HTR-8/SVneo (cell line): ENCODE measurements around the gene CCDC71.

ENCODE experiments used
- DNase-seq: peaks from one replicate; pipeline ENCODE4 v3.0.0; 2011; ENCODE audit warnings: low spot score, mixed read lengths; ENCODE audit not compliant: insufficient read length
- FAIRE-seq: peaks from 2 replicates; lab custom pipeline; 2011; peaks lifted over from hg19 to GRCh38; lab: Jason Lieb, UNC

The CCDC71 gene

DNA sequence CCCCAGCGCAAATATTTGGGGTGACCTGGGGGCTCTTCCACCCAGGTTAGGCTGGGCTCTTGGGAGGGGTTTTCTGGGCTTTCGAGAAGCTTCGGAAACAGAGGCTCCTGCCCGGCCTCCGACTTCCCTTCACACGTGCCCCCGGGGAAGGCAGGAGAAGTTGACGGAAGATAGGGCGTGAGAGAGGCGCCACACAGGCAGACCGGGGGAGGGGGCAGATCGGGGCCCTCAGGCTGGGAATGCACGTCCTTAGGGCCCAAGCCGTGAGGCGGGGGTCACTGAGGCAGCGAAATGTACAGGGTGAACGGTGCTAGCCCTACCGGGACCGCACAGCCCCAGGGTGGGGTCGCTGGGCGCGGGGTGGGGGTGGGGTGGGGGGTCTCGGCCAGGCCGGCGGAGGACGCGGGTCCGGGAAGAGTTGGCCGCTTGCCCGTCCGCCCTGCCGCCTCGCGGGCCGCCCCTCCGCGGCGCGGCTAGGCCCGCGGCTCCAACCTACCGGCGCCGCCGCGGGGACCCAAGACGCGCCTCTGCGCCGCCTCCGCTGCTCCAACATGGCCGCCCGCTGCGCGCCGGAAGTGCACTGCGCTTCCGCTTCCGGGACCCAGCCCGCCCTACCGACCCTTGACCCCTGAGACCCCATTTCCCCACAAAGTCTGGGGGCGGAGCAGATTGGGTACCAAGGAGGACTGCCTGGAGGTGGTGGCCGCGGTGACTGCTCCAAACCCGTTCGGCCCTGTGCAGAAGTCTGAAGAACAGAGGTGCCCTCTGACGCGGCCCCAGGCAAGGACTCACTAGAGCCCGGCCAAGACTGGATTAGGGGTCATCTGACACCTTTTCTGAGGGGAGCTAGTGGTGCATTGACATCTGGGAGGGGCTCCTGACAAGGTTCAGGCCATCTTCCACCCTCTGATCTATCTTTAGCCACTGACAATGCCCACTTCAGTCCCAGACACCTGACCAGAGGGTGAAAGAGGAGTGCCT lies at the start of gene CCDC71:
Gene CCDC71, minus strand, starts transcription at position 561 of the 981 bp plus-strand sequence. CDS start 2,123 bp downstream, outside the sequence.
- peak; percentile 80 for DNase-seq
- peak; percentile 93 for FAIRE-seq

DNA sequence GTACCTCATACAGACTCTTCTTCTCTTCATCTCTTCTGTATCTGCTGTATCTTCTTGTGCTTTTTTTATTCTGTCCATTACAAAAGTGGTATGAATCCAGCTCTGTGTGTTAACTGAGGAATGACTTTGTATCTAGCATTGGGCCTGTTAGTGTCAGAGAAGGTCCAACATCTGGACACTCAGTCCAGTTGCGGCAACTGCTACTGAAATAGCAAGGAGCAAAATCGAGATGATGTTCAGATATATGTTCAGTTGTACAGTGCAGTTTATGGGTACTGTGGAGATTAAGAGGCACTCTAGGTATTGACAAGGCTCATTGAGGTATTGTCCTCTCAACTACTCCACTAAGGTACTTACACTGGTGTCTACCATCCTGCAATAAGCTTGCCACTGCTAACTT lies 47.9 kb upstream of the CCDC71 start:
- DNase-seq (no peak), FAIRE-seq (no peak)

DNA sequence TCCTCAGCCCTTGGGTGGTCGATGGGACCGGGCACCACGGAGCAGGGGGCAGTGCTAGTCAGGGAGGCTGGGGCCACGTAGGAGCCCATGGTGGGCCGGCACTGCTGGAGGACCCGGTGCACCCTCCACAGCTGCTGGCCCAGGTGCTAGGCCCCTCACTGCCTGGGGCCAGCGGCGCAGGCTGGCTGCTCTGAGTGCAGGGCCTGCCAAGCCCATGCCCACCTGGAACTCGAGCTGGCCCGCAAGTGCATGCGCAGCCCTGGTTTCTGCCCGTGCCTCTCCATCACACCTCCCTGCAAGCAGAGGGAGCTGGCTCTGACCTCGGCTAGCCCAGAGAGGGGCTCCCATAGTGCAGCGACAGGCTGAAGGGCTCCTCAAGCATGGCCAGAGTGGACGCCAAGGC lies 47.4 kb upstream of the CCDC71 start:
- DNase-seq = no peak
- no peak for FAIRE-seq

DNA sequence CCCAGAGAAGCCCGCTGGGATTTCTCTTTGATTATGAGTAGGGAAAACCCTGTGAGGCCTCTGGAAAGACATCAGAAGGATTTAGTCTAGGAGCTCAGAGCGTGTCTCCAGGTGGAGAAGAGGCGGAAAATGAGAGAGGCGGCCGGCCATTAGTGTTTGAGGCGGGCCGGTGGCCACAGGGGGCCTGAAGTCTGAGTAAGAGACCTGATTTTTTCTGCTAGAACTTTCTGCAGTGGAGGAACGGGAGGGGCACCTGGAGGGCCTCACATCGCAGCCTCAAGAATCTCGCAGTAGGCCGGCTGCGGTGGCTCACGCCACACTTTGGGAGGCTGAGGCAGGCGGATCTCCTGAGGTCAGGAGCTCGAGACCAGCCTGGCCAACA lies 33.8 kb upstream of the CCDC71 start:
- FAIRE-seq (no peak), DNase-seq (no peak)

DNA sequence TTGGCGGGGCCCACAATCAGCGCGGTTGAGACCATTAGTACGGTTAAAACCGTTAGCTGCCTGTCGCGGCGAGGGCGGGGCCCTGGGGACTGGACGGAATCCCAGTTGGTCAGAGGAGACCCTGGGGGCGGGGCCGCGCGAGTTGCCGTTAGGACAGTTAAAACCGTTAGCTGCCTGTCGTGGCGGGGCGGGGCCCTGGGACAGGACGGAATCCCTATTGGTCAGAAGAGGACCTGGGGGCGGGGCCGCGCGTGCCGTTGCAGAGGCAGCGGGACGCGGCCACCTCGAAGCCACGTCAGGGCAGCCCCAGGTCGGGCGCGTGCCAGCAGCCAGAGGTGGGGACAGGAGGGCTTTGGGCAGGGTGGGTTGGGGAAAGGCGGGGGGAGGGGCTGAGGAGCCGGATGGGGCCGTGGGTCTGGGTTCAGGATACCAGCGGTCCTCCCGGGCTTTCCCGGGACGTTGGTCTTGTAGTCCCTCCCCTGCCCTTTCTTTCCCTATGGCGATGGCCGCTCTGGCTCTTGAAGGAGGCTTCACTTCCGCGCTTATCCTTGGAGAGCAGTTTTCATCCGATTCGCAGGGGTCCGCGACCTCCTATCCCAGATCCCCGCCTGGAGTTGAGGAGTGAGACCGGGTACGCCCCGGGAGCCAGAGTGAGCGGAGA lies 33.2 kb upstream of the CCDC71 start:
- DNase-seq (no peak), FAIRE-seq (no peak)

DNA sequence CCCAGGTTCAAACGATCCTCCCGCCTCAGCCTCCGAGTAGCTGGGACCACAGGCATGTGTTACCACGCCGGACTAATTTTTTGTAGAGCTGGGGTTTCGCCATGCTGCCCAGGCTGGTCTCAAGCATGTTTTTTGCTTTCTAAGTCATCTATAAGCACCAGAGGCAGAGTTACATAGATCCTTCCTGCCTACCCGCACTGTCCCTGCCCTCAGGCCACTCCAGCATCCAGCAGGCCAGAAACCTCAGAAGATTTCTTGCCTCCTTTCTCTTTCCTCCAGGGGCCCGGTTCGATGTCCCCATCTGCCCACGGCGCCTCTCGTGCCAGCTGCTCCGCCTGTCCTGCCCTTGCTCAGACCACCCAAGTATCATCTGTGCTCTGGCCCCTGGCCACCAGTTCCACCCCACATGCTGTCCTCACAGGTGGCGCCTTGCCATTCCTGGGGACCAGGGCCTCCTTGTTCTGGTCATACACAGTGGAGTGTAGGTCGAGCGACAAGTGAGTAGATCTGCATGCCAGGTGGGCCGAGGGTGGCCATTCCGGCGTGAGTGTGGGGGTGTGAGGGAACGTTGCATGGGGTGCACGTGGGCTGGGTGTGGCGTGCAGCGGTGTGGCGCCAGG lies 32.6 kb upstream of the CCDC71 start:
- DNase-seq (no peak), FAIRE-seq (no peak)

DNA sequence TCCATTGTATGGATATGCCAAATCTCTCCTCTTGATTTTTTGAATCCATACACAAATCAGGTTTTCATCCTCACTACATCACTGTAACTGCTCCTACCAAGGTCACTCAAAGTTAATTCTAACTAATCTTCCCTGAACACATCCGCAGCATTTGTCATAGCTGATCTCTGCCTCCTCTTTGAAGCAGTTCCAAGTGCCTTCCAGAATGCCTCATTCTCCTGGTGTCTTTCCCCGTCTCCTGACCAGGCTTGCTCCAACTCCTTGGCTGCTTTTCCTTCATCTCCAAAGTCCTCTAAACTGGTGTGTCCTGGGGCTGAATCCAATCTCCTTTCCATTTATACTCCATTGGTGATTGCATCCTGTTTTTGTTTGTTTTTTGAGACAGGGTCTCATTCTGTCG lies 32.0 kb upstream of the CCDC71 start:
- FAIRE-seq = no peak
- DNase-seq = no peak

DNA sequence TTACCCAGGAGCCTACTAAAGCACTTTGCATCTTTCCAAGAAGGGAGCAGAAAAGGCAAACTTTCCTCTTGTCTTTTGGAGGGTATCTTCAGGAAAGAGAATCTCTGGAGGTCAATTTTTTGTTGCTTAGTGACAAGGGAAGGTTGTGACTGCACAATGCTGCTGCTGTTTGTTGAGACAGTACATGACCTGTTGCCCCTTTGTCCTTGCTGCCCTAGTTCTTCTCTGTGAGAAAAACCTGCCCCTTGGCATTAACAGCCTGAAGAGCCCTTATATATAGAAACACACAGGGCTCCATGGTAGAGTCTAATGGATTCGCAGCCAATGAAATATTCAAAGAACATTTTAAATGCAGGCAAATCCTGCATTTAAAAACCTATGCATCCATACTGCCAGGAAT lies 25.6 kb upstream of the CCDC71 start:
- no peak for DNase-seq
- no peak for FAIRE-seq

DNA sequence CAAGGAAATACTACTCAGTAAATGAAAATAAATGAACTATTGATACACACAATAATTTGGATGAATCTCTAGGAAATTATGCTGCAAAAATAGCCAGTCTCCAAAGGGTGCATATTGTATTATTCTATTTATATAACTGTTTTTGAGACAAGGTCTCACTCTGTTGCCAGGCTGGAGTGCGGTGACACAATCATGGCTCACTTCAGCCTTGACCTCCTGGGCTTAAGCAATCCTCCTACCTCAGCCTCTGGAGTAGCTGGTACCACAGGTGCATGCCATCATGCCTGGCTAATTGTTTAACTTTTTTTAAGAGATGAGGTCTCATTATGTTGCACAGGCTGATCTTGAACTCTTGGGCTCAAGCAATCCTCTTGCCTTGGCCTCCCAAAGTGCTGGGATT lies 17.7 kb upstream of the CCDC71 start:
- DNase-seq = no peak
- no peak for FAIRE-seq

DNA sequence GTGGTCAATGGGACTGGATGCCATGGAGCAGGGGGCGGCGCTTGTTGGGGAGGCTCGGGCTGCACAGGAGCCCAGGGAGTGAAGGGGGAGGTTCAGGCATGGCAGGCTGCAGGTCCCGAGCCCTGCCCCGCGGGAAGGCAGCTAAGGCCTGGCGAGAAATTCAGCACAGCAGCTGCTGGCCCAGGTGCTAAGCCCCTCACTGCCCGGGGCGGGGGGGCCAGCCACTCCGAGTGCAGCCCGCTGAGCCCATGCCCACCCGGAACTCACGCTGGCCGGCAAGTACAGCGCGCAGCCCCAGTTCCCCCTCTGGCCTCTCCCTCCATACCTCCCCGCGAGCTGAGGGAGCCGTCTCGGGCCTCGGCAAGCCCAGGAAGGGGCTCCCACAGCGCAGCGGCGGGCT lies 16.6 kb upstream of the CCDC71 start:
- FAIRE-seq = no peak
- DNase-seq = no peak

DNA sequence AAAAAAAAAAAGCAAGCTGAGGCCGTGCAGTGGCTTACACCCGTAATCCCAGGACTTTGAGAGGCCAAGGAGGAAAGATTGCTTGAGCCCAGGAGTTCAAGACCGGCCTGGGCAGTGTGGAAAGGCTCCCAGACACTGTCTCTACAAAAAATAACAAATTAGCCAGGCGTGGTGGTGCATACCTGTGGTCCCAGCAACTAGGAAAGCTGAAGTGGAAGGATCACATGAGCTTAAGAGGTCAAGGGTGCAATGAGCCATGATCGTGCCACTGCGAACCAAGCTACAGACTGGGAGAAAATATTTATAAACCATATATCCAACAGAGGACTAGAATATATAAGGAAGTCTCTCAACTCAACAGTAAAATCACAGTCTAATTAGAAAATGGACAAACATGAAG lies 15.2 kb upstream of the CCDC71 start:
- peak; percentile 16 for FAIRE-seq
- no peak for DNase-seq

DNA sequence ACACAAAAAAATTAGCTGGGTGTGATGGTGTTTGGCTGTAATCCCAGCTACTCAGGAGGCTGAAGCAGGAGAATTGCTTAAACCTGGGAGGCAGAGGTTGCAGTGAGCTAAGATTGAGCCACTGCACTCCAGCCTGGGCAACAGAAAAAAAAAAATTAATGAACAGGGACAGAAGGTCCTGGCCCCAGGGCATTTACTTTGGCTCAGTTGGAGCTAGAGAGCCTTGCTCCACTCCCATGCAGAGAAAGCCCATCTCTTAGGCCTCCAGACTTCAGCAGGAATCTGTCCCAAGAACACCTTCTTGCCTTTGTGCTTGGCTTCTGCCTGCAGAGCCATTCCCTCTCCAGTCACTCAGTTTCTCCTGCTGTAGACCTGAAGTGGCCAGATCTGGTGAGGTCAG lies 14.0 kb upstream of the CCDC71 start:
- FAIRE-seq (no peak), DNase-seq (no peak)

DNA sequence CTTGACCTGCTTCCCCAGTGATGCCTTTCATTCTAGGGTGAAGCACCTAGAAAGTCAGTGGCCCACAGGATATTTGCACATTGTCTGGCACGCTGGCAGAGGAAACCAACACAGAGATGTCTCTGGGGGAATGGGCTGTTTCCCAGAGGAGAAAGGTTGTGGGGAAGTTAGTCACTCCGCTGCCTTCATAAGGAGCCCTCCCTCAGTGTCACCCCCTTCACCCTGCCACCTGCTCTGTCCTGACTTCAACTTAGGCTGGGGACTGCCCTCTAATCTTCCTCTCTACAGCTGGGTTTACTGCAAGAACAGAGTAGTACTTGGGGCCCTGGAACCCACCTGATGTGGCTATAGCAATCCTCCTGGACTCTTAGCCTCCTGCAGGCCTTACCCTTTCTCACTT lies 10.9 kb upstream of the CCDC71 start:
- DNase-seq (no peak), FAIRE-seq (peak; percentile 28)

DNA sequence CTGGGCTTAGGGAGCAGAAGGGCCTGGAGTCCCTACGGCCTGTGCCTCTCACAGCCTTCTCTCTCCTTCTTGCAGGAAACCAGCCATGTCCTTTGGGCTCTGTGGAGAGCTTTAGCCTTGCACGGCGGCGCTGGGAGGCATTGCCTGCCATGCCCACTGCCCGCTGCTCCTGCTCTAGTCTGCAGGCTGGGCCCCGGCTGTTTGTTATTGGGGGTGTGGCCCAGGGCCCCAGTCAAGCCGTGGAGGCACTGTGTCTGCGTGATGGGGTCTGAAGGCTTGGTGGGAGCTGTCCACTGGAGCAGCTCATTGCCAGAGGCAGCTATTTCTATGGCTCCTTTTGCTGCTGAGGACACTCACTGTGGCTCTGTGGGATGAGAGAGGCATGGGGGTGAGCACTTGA lies 9.4 kb upstream of the CCDC71 start:
- FAIRE-seq (no peak), DNase-seq (no peak)

DNA sequence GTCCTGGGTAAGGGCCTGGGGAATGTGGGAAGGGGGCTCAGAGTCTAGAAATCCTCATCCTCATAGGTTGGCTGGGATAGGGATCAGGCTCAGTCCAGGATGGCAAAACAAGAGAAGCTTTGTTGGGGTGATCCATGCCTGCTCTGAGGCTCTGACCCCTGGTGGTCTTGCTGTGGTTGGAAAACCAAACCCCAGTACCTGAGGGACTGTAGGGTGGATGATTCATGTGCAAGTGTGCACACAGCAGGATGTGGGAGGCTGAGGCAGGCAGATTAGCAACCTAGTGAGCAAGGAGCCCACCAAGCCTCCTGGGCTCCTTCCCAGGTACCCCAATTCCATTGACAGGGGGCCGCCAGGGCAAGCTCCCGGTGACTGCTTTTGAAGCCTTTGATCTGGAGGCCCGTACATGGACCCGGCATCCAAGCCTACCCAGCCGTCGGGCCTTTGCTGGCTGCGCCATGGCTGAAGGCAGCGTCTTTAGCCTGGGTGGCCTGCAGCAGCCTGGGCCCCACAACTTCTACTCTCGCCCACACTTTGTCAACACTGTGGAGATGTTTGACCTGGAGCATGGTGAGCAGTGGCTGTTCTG lies 8.4 kb upstream of the CCDC71 start:
- DNase-seq (no peak), FAIRE-seq (no peak)

DNA sequence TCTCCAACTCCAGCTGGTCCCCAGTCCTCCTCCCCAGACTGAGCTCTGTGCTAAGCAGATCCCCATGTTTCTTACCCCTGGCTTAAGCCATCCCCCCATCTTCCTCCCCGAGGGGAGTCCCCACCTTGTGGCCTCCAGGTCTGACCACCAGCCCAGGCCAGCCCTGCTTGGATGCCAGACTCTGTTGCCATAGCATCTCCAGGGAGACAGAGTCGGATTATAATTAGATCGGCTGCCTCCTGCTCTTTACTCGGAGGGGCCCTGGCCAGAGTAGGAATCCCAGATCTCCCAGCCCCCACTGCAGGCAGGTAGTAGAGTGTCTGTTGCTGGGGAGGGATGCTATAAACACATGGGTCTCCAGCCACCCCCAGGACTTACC lies 7.7 kb upstream of the CCDC71 start:
- no peak for FAIRE-seq
- no peak for DNase-seq

DNA sequence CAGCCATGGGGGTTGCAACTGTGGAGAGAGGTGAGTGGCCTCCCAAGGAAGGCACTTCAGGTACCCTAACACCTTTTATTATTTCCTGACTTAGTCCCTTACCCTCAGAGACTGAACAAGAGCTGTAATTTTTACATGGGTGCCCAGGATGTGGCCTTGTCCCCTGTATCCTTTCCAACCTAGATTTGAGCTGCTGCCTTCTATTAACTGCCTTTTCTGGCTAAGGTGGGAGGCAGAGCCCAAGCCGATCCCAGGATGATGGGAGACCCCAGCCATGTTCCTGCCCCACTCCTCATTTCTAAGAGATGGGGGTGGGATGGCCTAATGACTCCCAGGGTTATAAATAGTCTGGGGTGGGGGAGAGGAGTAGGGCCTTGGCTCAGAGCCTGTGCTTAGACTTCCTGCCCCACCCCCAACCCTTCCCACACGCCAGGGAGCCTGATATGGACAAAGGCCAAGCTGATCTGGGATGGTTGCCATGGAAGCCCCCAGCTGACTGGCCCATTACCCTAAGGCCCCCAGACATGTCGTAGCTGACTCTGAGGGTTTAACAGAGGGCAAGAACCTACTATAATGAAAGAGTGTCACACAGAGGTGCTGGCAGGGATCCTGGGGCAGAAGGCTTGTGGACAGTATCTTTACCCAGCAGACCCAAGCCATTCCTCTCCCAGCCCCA lies 7.1 kb upstream of the CCDC71 start:
- FAIRE-seq (no peak), DNase-seq (peak; percentile 22)

DNA sequence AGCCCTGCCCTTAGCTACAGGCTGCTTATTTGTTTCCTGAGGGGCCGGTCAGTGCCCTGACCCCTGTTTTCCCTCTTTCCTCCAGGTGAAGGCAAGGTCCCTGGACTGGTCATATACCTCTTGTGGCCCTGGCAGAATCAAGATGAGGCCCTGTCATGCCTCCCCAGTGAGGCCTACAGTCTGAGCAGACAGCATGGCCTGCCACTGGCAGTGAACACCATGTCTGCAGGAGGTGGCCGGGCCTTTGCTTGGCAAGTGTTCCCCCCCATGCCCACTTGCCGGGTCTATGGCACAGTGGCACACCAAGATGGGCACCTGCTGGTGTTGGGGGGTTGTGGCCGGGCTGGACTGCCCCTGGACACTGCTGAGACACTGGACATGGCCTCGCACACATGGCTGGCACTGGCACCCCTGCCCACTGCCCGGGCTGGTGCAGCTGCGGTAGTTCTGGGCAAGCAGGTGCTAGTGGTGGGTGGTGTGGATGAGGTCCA lies 6.5 kb upstream of the CCDC71 start:
- FAIRE-seq = peak; percentile 28
- DNase-seq = no peak

DNA sequence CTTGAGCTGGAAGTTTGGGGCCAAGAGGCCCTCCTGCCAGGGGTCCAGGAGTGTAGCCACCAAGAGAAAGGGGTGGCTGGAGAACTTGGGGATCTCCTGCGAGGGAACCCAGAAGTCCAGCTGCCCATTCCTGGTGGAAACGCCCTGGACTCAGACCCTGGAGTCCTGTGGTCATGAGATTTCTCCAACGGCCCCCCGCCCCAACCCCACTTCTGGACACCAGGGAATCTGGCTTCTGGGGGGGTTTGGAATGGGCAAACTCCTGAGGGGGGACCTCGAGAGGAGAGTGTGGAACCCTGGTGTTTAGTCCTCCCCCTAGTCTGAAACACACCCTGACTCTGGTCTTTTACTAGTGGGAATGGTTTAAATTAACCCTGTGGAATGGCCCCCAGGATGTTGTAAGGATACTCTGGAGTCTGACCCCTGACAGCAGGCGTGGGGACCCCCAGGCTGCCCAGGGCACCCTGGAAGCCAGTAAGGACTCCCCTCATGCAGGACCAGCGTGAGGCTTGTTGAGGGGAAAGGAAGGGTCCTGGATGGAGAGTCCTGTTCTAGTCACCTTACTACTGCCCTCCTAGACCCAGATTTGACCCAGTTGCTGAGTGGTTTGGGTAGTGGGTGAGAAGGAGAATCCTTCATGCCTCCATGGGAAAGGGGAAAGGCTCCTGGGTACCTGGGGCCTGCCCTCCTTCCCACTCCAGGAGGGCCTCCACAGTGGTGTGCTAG lies 5.8 kb upstream of the CCDC71 start:
- peak; percentile 21 for DNase-seq
- peak; percentile 28 for FAIRE-seq
